NCI-H2029 treated with DMSO at 0.1 percent for 48 hours (cell line): ENCODE data around the gene PAH.

Experiments used
- DNase-seq: peaks from one replicate; lab custom pipeline; 2025; lab: John Stamatoyannopoulos, UW

PAH gene

GRCh38 chr12:102917026-102917787 is at the start of gene PAH:
Gene PAH, minus strand, starts transcription at chr12:102917244. Its CDS starts 114 bp downstream, at chr12:102917130.
- peak; percentile 24 for DNase-seq

GRCh38 chr12:102966200-102966863 is 49.3 kb upstream of the PAH start:
- no peak for DNase-seq

DNA sequence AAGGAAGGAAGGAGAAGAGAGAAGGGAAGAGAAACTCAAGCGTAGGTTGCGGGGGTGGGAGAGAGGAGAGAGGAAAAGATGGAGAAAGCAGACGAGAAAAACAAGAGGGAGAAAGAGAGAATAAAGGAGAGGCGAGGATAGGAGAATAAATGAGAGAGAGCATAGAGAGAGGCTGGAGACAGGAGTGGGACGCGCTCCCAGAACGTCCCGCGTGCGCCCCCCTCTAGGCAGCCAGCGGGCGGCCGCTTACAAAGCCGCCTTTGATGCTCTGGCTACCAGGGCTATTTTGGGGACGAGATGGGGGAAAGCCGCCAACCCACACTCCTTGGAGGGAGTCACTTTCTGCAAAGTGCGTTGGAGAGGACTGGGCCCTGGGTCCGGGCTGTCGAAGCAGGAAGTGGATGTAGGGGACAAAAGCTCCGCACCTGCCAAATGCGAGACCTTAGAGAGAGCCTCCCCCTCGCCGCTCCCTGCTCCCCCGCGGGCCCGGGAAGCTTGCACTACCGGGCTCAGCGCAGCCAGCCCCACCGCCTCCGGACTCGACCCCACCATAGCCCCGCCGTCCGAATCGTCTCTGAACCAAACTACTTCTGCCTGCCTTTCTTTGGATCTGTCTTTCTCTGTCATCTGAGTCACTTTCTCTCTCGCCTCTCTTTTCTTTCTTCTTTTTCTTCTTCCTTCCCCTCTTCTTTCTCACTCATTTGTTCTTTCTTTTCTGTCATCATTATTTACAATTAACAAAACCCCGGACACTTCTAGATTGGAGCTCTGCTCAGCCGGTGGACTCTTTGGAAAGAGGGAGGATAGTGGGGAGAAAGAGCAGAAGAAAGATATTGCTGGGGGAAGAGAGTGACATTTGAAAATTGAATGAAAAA is 48.5 kb upstream of the PAH start:
- DNase-seq: peak; percentile 90

- DNase-seq: peak; percentile 90
Measured at GRCh38 chr12:102964872-102965271, 47.8 kb upstream of the PAH start.

DNA sequence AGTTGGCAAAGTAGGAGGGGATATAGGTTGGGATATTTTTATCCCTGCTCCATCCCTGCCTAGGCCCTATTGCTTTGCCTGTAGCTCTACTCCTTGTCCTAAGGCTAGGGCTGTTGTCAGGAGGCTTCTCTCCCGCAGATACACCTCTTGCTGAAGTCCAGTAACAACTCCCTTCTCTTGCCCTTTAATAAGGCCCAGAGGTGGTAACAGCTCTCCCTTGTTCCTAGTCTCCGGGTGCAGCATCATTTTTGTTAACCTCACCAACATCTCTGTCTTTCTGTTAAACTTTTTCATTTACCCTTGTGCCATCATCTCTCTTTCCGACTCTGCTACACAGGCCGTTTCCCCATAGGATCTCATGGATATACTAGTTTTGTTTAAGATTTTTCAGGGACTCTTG is 46.8 kb upstream of the PAH start:
- no peak for DNase-seq

DNA sequence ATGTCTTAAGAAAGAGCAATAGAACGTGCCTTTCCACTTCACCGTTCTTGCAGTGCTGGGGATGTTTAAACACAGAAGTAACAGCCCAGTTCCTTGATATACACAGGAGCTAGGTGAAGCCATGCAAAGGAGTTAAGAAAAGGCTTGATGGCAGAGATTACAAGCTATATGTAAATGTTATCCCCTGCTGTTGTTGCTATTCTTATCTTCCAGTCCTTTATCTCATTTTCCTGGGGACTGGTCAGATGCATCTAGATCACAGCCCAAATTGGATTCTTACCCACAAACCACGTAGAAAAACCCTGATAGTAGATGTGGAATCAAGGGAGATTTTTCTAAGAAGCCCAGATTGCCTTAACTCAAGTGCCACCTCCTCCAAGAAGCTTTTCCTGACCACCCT is 45.9 kb upstream of the PAH start:
- no peak for DNase-seq

DNA sequence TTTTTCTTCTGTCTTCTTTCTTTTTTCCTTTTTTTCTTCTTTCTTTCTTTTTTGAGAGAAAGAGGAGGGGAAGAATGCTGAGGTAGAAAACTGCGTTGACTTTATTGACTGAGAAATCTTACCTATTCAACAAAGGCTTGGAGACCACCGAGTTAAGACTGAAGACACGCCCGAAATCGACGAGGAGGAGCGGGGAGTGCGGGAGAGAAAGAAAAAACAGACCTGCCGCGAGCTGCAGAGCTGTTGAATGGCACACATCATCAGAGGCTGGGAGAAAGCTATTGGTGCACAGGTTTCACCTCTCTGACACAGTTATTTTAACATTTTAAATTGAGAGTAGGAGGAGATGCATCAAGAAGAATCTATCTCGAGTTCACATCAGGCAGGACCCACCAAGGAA is 45.5 kb upstream of the PAH start:
- DNase-seq: no peak

- DNase-seq: peak; percentile 92
Measured at GRCh38 chr12:102961466-102961855, 44.4 kb upstream of the PAH start.

DNA sequence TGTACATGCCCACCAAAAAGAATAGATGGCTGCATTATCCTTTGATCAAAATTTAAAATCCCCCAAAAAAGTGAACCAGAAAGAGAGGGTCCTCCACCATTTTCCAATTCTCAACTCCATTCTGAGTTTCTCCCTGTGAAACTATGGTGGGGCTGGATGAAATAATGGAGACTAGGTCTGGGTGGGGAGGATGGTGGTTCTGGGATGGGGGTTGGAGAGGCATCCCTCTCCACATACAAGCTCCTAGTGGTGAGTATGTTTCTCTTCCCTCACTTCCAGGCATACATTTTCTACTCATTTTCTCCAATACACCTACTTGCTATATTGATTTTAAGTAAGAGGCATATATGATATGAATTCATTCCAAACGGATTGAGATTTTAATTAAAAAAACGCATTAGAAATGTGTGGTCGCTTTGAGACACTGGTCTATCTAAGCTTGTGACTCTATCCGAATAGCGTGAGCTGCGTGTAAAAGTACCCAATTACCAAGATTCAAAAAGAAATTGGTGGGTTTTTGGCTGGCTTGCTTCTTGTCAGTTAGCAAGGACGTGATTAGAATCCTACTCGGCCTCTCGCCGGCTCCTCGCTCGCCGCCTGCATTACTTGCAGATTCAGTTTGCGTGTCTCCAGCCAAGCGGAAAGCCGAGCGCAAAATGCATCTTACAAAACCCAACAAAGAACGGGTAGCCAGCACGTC is 43.9 kb upstream of the PAH start:
- peak; percentile 70 for DNase-seq

GRCh38 chr12:102959391-102959790 is 42.3 kb upstream of the PAH start:
- DNase-seq: peak; percentile 44

DNA sequence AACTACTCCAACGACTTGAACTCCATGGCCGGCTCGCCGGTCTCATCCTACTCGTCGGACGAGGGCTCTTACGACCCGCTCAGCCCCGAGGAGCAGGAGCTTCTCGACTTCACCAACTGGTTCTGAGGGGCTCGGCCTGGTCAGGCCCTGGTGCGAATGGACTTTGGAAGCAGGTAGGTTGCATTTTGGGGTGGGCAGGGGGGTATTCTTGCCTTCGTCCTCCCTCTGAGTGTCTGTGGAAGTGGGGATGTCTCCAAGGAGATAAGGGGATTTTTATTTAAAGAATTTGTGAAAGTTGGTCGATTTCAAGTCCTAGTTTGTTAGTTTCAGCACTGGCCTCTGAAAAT is 41.8 kb upstream of the PAH start:
- DNase-seq: no peak

GRCh38 chr12:102958073-102958829 is 41.2 kb upstream of the PAH start:
- no peak for DNase-seq

DNA sequence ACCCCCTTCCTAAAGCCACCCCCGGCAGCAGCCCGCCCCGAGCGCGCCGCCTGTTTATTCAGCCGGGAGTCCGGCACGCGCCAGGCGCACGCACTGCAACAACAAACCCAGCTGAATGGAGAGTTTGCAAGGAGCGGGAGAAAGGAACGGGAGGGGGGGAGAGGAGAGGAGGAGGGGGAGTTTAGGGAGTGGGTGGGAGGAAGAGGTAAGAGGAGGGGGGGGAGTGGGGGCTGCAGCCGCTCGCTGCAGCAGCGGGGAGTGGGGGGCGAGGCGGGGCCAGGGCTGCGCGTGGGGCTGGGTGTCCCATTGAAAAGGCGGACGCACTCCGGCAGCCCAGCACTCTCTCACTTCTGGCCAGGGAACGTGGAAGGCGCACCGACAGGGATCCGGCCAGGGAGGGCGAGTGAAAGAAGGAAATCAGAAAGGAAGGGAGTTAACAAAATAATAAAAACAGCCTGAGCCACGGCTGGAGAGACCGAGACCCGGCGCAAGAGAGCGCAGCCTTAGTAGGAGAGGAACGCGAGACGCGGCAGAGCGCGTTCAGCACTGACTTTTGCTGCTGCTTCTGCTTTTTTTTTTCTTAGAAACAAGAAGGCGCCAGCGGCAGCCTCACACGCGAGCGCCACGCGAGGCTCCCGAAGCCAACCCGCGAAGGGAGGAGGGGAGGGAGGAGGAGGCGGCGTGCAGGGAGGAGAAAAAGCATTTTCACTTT is 40.5 kb upstream of the PAH start, which contains the start of gene ASCL1:
Gene ASCL1, plus strand, starts transcription at position 336 of the 712 bp plus-strand sequence. CDS start 571 bp downstream, outside the sequence.
- DNase-seq: peak; percentile 94

GRCh38 chr12:102956738-102957327 is 39.8 kb upstream of the PAH start:
- peak; percentile 69 for DNase-seq

- DNase-seq: no peak
Measured at GRCh38 chr12:102955926-102956737, 39.1 kb upstream of the PAH start.

GRCh38 chr12:102954134-102954533 is 37.1 kb upstream of the PAH start:
- DNase-seq: no peak

- DNase-seq: peak; percentile 24
Measured at GRCh38 chr12:102953221-102953620, 36.2 kb upstream of the PAH start.

GRCh38 chr12:102951841-102952240 is 34.8 kb upstream of the PAH start:
- peak; percentile 38 for DNase-seq

- peak; percentile 75 for DNase-seq
Measured at GRCh38 chr12:102950950-102951619, 34.0 kb upstream of the PAH start.
